Liver (tissue), 9 donors: ENCODE data around the gene TRDN. TPM values are rescaled to one million over a fixed set of nuclear protein-coding genes. Genes with fewer than 3 reads are reported as not detected.

Experiments
- DNase-seq: peaks from one replicate; pipeline ENCODE4 v3.0.0-alpha.2; 2017; ENCODE audit warnings: low spot score
- H3K27ac ChIP-seq, 2 donors: one replicate each; pipeline ENCODE4 v1.7.0; 2013; ENCODE audit warnings: inconsistent platforms in 2 of 2, low read length in 2 of 2, control low read depth in 1 of 2, low read depth in 1 of 2, mild to moderate bottlenecking in 1 of 2
- H3K27me3 ChIP-seq, 4 donors: one replicate each; pipeline versions ENCODE4 v1.6.1 to v1.7.0; 2013; ENCODE audit warnings: low read length in 3 of 4, inconsistent platforms in 1 of 4, mild to moderate bottlenecking in 1 of 4, moderate library complexity in 1 of 4; ENCODE audit not compliant: control insufficient read depth in 4 of 4, insufficient read depth in 4 of 4
- H3K36me3 ChIP-seq, 4 donors: one replicate each; pipeline versions ENCODE4 v1.6.1 to v1.7.0; 2013; ENCODE audit warnings: low read length in 3 of 4, mild to moderate bottlenecking in 3 of 4, low read depth in 1 of 4, moderate library complexity in 1 of 4; ENCODE audit not compliant: control insufficient read depth in 4 of 4, insufficient read depth in 3 of 4
- H3K4me1 ChIP-seq, 4 donors: one replicate each; pipeline versions ENCODE4 v1.6.1 to v1.7.0; 2013; ENCODE audit warnings: low read length in 3 of 4, mild to moderate bottlenecking in 3 of 4, moderate library complexity in 1 of 4; ENCODE audit not compliant: control insufficient read depth in 4 of 4, insufficient read depth in 4 of 4
- H3K4me3 ChIP-seq, 3 donors: one replicate each; pipeline versions ENCODE4 v1.6.1 to v1.7.0; 2013; ENCODE audit warnings: low read length in 3 of 3, control low read depth in 1 of 3, low read depth in 1 of 3, mild to moderate bottlenecking in 1 of 3
- H3K9ac ChIP-seq, 2 donors: one replicate each; pipeline ENCODE4 v1.7.0; 2013; ENCODE audit warnings: low read length in 2 of 2, mild to moderate bottlenecking in 2 of 2, moderate library complexity in 2 of 2, control low read depth in 1 of 2, low read depth in 1 of 2
- H3K9me3 ChIP-seq, 4 donors: one replicate each; pipeline versions ENCODE4 v1.6.1 to v1.7.0; 2013; ENCODE audit warnings: low read length in 3 of 4; ENCODE audit not compliant: control insufficient read depth in 4 of 4
- ATF3 ChIP-seq: IDR thresholded peaks from 2 replicates; pipeline ENCODE4 v1.6.1; 2016; ENCODE audit warnings: antibody characterized with exemption
- CTCF ChIP-seq: fragments of 150-350 bp; IDR thresholded peaks from 2 replicates; pipeline ENCODE4 v1.5.1; 2017; ENCODE audit warnings: improper control_type of control experiment, low read depth, low read length; ENCODE audit not compliant: missing input control
- EGR1 ChIP-seq, 2 donors: IDR thresholded peaks; 2 replicates each; pipeline ENCODE4 v1.6.1; 2016 to 2018; ENCODE audit warnings: antibody characterized with exemption in 2 of 2, low read depth in 2 of 2
- FOXA1 ChIP-seq: IDR thresholded peaks from 2 replicates; pipeline ENCODE4 v1.6.1; 2016; ENCODE audit warnings: antibody characterized with exemption
- FOXA2 ChIP-seq: IDR thresholded peaks from 2 replicates; pipeline ENCODE4 v1.6.1; 2016; ENCODE audit warnings: antibody characterized with exemption
- GABPA ChIP-seq, 2 donors: IDR thresholded peaks in 1 of 2; conservative IDR thresholded peaks in 1 of 2; 2 replicates each; pipeline ENCODE4 v1.6.1; 2016; ENCODE audit warnings: antibody characterized with exemption in 2 of 2, mild to moderate bottlenecking in 1 of 2, moderate library complexity in 1 of 2
- HNF4A ChIP-seq, 2 donors: conservative IDR thresholded peaks; 2 replicates each; pipeline ENCODE4 v1.6.1; 2016; ENCODE audit warnings: antibody characterized with exemption in 2 of 2, mild to moderate bottlenecking in 2 of 2
- HNF4G ChIP-seq: IDR thresholded peaks from 2 replicates; pipeline ENCODE4 v1.6.1; 2016; ENCODE audit warnings: antibody characterized with exemption
- JUND ChIP-seq, 2 donors: IDR thresholded peaks; 2 replicates each; pipeline ENCODE4 v1.6.1; 2016; ENCODE audit warnings: antibody characterized with exemption in 2 of 2
- MAX ChIP-seq: IDR thresholded peaks from 2 replicates; pipeline ENCODE4 v1.6.1; 2016; ENCODE audit warnings: antibody characterized with exemption
- NR2F2 ChIP-seq: IDR thresholded peaks from 2 replicates; pipeline ENCODE4 v1.6.1; 2016; ENCODE audit warnings: antibody characterized with exemption
- RAD21 ChIP-seq, 2 donors: IDR thresholded peaks; 2 replicates each; pipeline ENCODE4 v1.6.1; 2016; ENCODE audit warnings: antibody characterized with exemption in 2 of 2, mild to moderate bottlenecking in 2 of 2
- REST ChIP-seq: IDR thresholded peaks from 2 replicates; pipeline ENCODE4 v1.6.1; 2016; ENCODE audit warnings: antibody characterized with exemption, mild to moderate bottlenecking
- RXRA ChIP-seq, 2 donors: IDR thresholded peaks; 2 replicates each; pipeline ENCODE4 v1.6.1; 2017 to 2018; ENCODE audit warnings: antibody characterized with exemption in 2 of 2, mild to moderate bottlenecking in 1 of 2
- SP1 ChIP-seq: IDR thresholded peaks from 2 replicates; pipeline ENCODE4 v1.6.1; 2018; ENCODE audit warnings: antibody characterized with exemption, mild to moderate bottlenecking
- TAF1 ChIP-seq: conservative IDR thresholded peaks from 2 replicates; pipeline ENCODE4 v1.6.1; 2016; ENCODE audit warnings: antibody characterized with exemption, mild to moderate bottlenecking
- YY1 ChIP-seq: IDR thresholded peaks from 2 replicates; pipeline ENCODE4 v1.6.1; 2016; ENCODE audit warnings: antibody characterized with exemption, mild to moderate bottlenecking
- ZBTB33 ChIP-seq: IDR thresholded peaks from 2 replicates; pipeline ENCODE4 v1.6.1; 2016; ENCODE audit warnings: antibody characterized with exemption
- WGBS: extraction: QIAGEN DNeasy Blood & Tissue Kit; methylation state at CpG from one replicate; pipeline ENCODE4 v1.1.7; 2013; 5-methylcytosine and 5-hydroxymethylcytosine counted together
- polyA plus RNA-seq, 2 donors: library from polyadenylated mRNA; stranded (reverse) in 1 of 2; unstranded in 1 of 2; fragments of 200-250 nt in 1 of 2; fragments of >200 nt in 1 of 2; fragmentation: Nextera tagmentation in 1 of 2; extraction: Ambion mirVana in 1 of 2; gene quantifications; one replicate each; pipeline versions ENCODE4 v1.2.1 to v1.2.3, GENCODE V29; 2013 to 2015
- total RNA-seq, 2 donors: library from RNA; depleted of rRNA; stranded (reverse); fragments of >200 nt; gene quantifications; one replicate each; pipeline ENCODE4 v1.2.3, GENCODE V29; 2014
- donor health status: healthy.
- donor health status: healthy.
- donor health status: healthy.
- donor health status: healthy.
- donor health status: healthy.

The TRDN gene
- total and polyA plus RNA-seq, 4 donors: 0.08 to 0.79 TPM; not detected in 2

GRCh38 chr6:123360359-123360758 lies 276.4 kb downstream of the TRDN start (continued):
- TF ChIP-seq ZBTB33 (no peak), RXRA (IDR thresholded peaks at IDR 0.05) (no peak)

- no peaks in the 10 kb centered on the region for H3K9me3 ChIP-seq
- no peak for DNase-seq
- no peaks in the 10 kb centered on the region for H3K36me3 ChIP-seq
- no peak for TF ChIP-seq EGR1 (IDR thresholded peaks at IDR 0.05; ENCODE audit: low read depth in 2 of 2)
- no peak overlapping the region for H3K9ac ChIP-seq
- 49% methylated on average over 3 of the region's 3 CpGs for WGBS
- no peak overlapping the region for H3K4me3 ChIP-seq
- no peaks in the 10 kb centered on the region for H3K27me3 ChIP-seq
- H3K27ac ChIP-seq: no peak overlapping the region
- H3K4me1 ChIP-seq: no peaks in the 10 kb centered on the region
Measured at GRCh38 chr6:123352705-123353104, 284.0 kb downstream of the TRDN start.

GRCh38 chr6:123352279-123352678 lies 284.5 kb downstream of the TRDN start:
- no peak for DNase-seq
- Histone ChIP-seq H3K9me3 (no peaks in the 10 kb centered on the region), H3K27me3 (no peaks in the 10 kb centered on the region), H3K9ac (no peak overlapping the region), H3K27ac (no peak overlapping the region), H3K4me3 (no peak overlapping the region), H3K36me3 (no peaks in the 10 kb centered on the region), H3K4me1 (no peaks in the 10 kb centered on the region)
- TF ChIP-seq REST (no peak), FOXA2 (no peak), YY1 (no peak), CTCF (no peak), HNF4G (no peak), MAX (no peak), NR2F2 (no peak), GABPA (IDR thresholded peaks at IDR 0.05 in 1 of 2, conservative IDR thresholded peaks at IDR 0.05 in 1 of 2) (no peak), ZBTB33 (no peak), EGR1 (IDR thresholded peaks at IDR 0.05; ENCODE audit: low read depth in 2 of 2) (no peak), RAD21 (IDR thresholded peaks at IDR 0.05) (no peak), HNF4A (conservative IDR thresholded peaks at IDR 0.05) (no peak), RXRA (IDR thresholded peaks at IDR 0.05) (no peak), ATF3 (no peak), SP1 (no peak), TAF1 (no peak), FOXA1 (no peak), JUND (IDR thresholded peaks at IDR 0.05) (no peak)
- 47% methylated on average over 3 of the region's 3 CpGs for WGBS
